Activated naive CD8-positive, alpha-beta T cell treated with anti-CD3 and anti-CD28 coated beads for 36 hours (primary cell): ENCODE data around the gene XIRP1. TPM values are rescaled to one million over a fixed set of nuclear protein-coding genes. Genes with fewer than 3 reads are reported as not detected.

Source experiments
- DNase-seq: peaks from one replicate; pipeline ENCODE4 v3.0.0; 2021
- H3K27ac Mint-ChIP-seq: one replicate; pipeline ENCODE4 v1.8.0; 2022; ENCODE audit warnings: mild to moderate bottlenecking, moderate library complexity, mixed read lengths
- H3K27me3 Mint-ChIP-seq: one replicate; pipeline ENCODE4 v1.8.0; 2022; ENCODE audit warnings: mild to moderate bottlenecking, mixed read lengths
- H3K36me3 Mint-ChIP-seq: one replicate; pipeline ENCODE4 v1.8.0; 2021; ENCODE audit warnings: mild to moderate bottlenecking, mixed read lengths
- H3K4me1 Mint-ChIP-seq: one replicate; pipeline ENCODE4 v1.8.0; 2021; ENCODE audit warnings: mixed read lengths
- H3K4me3 Mint-ChIP-seq: one replicate; pipeline ENCODE4 v1.8.0; 2022; ENCODE audit warnings: mild to moderate bottlenecking, moderate library complexity, mixed read lengths
- H3K9me3 Mint-ChIP-seq: one replicate; pipeline ENCODE4 v1.8.0; 2022; ENCODE audit warnings: mixed read lengths
- total RNA-seq, 2 experiments: library from RNA; stranded (reverse); gene quantifications; one replicate each; pipeline ENCODE4 v1.2.3, GENCODE V29; 2021

Gene XIRP1
- total RNA-seq, 2 experiments from 2014 or later: 0.66 to 0.91 TPM

GRCh38 chr3:39196034-39196433 lies 3.6 kb upstream of the XIRP1 start:
- Mint-ChIP-seq H3K27ac (no peak overlapping the region), H3K27me3 (peaks cover 4% of the 10 kb centered on the region), H3K36me3 (no peaks in the 10 kb centered on the region), H3K4me3 (peak overlapping the region; percentile 33), H3K4me1 (peaks cover 25% of the 10 kb centered on the region), H3K9me3 (no peaks in the 10 kb centered on the region)
- DNase-seq: no peak

GRCh38 chr3:39193391-39193790 lies 996 bp upstream of the XIRP1 start:
- Mint-ChIP-seq H3K36me3 (no peaks in the 10 kb centered on the region), H3K27me3 (peaks cover 4% of the 10 kb centered on the region), H3K9me3 (no peaks in the 10 kb centered on the region), H3K4me3 (no peak overlapping the region), H3K4me1 (peaks cover 31% of the 10 kb centered on the region), H3K27ac (no peak overlapping the region)
- no peak for DNase-seq

- Mint-ChIP-seq H3K9me3 (no peaks in the 10 kb centered on the region), H3K27ac (peak overlapping the region; percentile 73), H3K4me3 (peak overlapping the region; percentile 30), H3K27me3 (peaks cover 4% of the 10 kb centered on the region), H3K4me1 (peaks cover 31% of the 10 kb centered on the region), H3K36me3 (no peaks in the 10 kb centered on the region)
- no peak for DNase-seq
Measured at GRCh38 chr3:39191773-39192172, 622 bp downstream of the XIRP1 start.

- Mint-ChIP-seq H3K27ac (no peak overlapping the region), H3K9me3 (no peaks in the 10 kb centered on the region), H3K4me1 (peaks cover 31% of the 10 kb centered on the region), H3K27me3 (peaks cover 4% of the 10 kb centered on the region), H3K4me3 (no peak overlapping the region), H3K36me3 (no peaks in the 10 kb centered on the region)
- DNase-seq: no peak
Measured at GRCh38 chr3:39191111-39191510, 1.3 kb downstream of the XIRP1 start.

GRCh38 chr3:39190281-39191025 lies 1.9 kb downstream of the XIRP1 start:
- H3K36me3 Mint-ChIP-seq: no peaks in the 10 kb centered on the region
- peaks cover 25% of the 10 kb centered on the region for H3K4me1 Mint-ChIP-seq
- no peak overlapping the region for H3K4me3 Mint-ChIP-seq
- no peaks in the 10 kb centered on the region for H3K9me3 Mint-ChIP-seq
- no peaks in the 10 kb centered on the region for H3K27me3 Mint-ChIP-seq
- no peak for DNase-seq
- no peak overlapping the region for H3K27ac Mint-ChIP-seq

- peak; percentile 51 for DNase-seq
- Mint-ChIP-seq H3K36me3 (no peaks in the 10 kb centered on the region), H3K4me3 (no peak overlapping the region), H3K27me3 (no peaks in the 10 kb centered on the region), H3K4me1 (peaks cover 22% of the 10 kb centered on the region), H3K9me3 (no peaks in the 10 kb centered on the region), H3K27ac (no peak overlapping the region)
Measured at GRCh38 chr3:39189959-39190269, 2.5 kb downstream of the XIRP1 start.

- H3K27me3 Mint-ChIP-seq: no peaks in the 10 kb centered on the region
- H3K4me1 Mint-ChIP-seq: peaks cover 22% of the 10 kb centered on the region
- H3K36me3 Mint-ChIP-seq: no peaks in the 10 kb centered on the region
- no peak overlapping the region for H3K4me3 Mint-ChIP-seq
- no peak for DNase-seq
- no peak overlapping the region for H3K27ac Mint-ChIP-seq
- no peaks in the 10 kb centered on the region for H3K9me3 Mint-ChIP-seq
Measured at GRCh38 chr3:39189150-39189958, 3.0 kb downstream of the XIRP1 start.

GRCh38 chr3:39188271-39189149 lies 3.9 kb downstream of the XIRP1 start:
- DNase-seq: no peak
- no peak overlapping the region for H3K27ac Mint-ChIP-seq
- no peak overlapping the region for H3K4me3 Mint-ChIP-seq
- H3K27me3 Mint-ChIP-seq: no peaks in the 10 kb centered on the region
- H3K36me3 Mint-ChIP-seq: no peaks in the 10 kb centered on the region
- H3K4me1 Mint-ChIP-seq: peaks cover 22% of the 10 kb centered on the region
- no peaks in the 10 kb centered on the region for H3K9me3 Mint-ChIP-seq

GRCh38 chr3:39187372-39188155 lies 4.8 kb downstream of the XIRP1 start:
- no peak for DNase-seq
- Mint-ChIP-seq H3K27me3 (no peaks in the 10 kb centered on the region), H3K4me3 (no peak overlapping the region), H3K4me1 (peaks cover 16% of the 10 kb centered on the region), H3K9me3 (no peaks in the 10 kb centered on the region), H3K36me3 (no peaks in the 10 kb centered on the region), H3K27ac (no peak overlapping the region)

- no peak overlapping the region for H3K4me3 Mint-ChIP-seq
- H3K9me3 Mint-ChIP-seq: no peaks in the 10 kb centered on the region
- no peaks in the 10 kb centered on the region for H3K36me3 Mint-ChIP-seq
- H3K27me3 Mint-ChIP-seq: no peaks in the 10 kb centered on the region
- H3K27ac Mint-ChIP-seq: no peak overlapping the region
- peaks cover 11% of the 10 kb centered on the region for H3K4me1 Mint-ChIP-seq
- DNase-seq: no peak
Measured at GRCh38 chr3:39186692-39187151, 5.7 kb downstream of the XIRP1 start.

GRCh38 chr3:39185959-39186691 lies 6.3 kb downstream of the XIRP1 start:
- no peak overlapping the region for H3K27ac Mint-ChIP-seq

GRCh38 chr3:39185326-39185958 lies 7.0 kb downstream of the XIRP1 start:
- Mint-ChIP-seq H3K36me3 (no peaks in the 10 kb centered on the region), H3K27me3 (no peaks in the 10 kb centered on the region), H3K4me1 (peaks cover 12% of the 10 kb centered on the region), H3K27ac (no peak overlapping the region), H3K9me3 (no peaks in the 10 kb centered on the region), H3K4me3 (no peak overlapping the region)
- no peak for DNase-seq

More at GRCh38 chr3:39185959-39186691, 6.3 kb downstream of the XIRP1 start:
- H3K4me3 Mint-ChIP-seq: no peak overlapping the region
- peaks cover 11% of the 10 kb centered on the region for H3K4me1 Mint-ChIP-seq
- no peaks in the 10 kb centered on the region for H3K27me3 Mint-ChIP-seq
- H3K9me3 Mint-ChIP-seq: no peaks in the 10 kb centered on the region
- DNase-seq: no peak
- H3K36me3 Mint-ChIP-seq: no peaks in the 10 kb centered on the region

GRCh38 chr3:39184968-39185285 lies 7.5 kb downstream of the XIRP1 start:
- H3K27ac Mint-ChIP-seq: no peak overlapping the region
- H3K27me3 Mint-ChIP-seq: no peaks in the 10 kb centered on the region
- H3K36me3 Mint-ChIP-seq: no peaks in the 10 kb centered on the region
- no peak overlapping the region for H3K4me3 Mint-ChIP-seq
- no peaks in the 10 kb centered on the region for H3K9me3 Mint-ChIP-seq
- DNase-seq: no peak
- peaks cover 17% of the 10 kb centered on the region for H3K4me1 Mint-ChIP-seq
